Fibroblast of skin of left biceps (primary cell): ENCODE results near the gene HEPN1.

ENCODE experiments used
- DNase-seq, 2 experiments: peaks; one replicate each; pipeline ENCODE4 v3.0.0-alpha.2; 2013; ENCODE audit warnings: low read depth in 2 of 2

Gene HEPN1

DNA sequence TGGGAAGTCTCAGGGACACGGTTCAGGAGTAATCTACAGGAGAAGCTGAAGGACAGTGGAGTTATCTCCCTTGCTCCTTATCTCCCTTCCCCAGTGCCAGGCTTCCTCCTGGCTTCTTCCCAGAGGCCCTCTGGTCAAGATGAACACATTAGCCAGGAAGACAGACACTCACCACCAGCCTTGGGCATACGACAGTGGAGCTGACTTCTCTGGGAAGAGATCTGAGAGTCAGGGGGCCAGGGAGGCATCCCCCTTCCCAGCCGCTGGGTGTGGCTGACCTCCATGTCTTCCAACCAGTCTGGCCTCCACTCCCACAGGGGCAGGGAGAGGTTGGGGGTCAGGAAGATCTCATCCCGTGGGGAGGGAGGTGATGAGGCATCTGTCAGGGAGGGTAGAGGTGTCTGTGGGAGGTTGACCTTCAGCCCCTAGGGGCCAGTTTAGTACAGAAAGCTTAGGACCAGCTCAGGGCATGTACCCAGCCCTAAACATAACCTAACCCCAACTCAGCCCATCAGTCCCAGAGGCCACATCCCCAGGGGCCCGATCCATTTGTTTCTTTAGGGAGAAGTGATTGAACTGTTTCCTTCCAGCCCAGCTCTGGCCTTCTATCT lies 34.1 kb upstream of the HEPN1 start:
- DNase-seq = no peak

DNA sequence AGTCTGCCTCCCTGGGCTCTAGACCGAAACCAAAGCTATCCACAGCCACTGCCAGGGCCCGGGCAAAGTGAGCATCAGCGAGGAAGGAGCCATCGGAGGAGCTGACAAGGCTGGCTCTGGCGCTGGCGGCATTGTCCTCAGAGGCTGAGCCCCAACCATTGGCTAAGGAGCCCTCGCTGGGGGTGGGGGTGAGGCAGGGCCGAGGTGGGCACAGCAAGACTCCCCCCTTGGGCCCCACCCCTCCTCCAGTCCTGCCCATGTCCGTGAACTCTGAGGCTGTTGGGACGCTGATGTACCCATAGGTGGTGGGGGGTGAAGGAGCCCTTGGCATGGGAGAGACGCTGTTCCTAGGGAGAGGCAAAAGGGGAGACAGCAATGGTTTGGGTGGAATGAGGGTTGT lies 32.6 kb upstream of the HEPN1 start:
- DNase-seq = no peak

- DNase-seq = no peak
Observed at GRCh38 chr11:124886978-124887666, 31.9 kb upstream of the HEPN1 start.

DNA sequence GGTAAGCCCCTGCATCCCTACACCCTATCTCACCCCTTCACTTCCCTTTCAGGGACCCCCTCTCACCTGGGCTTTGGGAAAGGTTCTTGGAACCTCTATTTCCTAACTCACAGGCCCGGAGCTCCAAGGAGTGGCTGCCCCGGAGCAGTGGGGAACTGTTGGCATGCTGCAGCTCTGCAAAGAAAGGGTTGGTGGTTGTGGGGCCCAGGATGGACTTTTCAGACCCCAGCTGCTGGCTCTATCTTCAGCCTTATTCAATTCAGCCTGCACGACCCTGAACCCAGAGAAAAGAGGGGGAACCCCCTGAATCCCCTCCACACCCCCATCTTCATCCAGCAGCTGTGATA lies 31.4 kb upstream of the HEPN1 start:
- DNase-seq = no peak

- no peak for DNase-seq
Observed at GRCh38 chr11:124889191-124890091, 29.6 kb upstream of the HEPN1 start.

- DNase-seq = no peak
Observed at GRCh38 chr11:124890151-124890550, 28.9 kb upstream of the HEPN1 start.

DNA sequence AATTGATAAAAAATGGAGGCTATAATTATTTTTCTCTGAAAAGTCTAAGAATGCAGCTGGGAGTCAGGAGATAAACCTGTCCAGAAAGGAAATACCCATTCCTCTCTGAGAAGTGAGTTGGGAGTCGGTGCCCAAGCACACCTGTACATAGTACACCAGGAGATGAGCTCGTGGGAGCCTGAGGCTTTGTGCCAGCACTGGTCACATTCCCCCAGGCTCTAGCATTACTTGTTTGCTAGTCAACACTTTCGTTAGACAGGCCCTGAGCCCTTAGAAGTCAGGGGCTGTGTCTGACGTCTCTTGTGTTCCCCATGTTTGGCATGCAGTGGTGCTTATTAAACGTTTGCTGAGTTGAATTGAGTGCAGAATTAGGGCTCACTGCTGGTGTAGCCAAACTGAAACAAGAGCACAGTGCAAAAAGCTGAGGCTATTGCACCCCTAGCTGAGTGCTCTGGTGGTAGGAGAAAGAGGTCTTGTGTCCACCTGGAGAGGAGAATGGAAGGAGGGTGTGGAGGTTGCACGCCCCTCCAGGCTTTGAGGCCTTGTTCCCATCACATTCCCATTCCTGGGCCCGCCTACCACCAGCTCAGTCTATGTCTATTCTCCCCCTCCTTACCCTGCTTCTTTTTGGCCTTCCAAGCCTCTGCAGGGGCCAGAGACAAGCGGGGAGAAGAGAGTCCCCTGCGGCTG lies 28.2 kb upstream of the HEPN1 start:
- DNase-seq = no peak

- no peak for DNase-seq
Observed at GRCh38 chr11:124891373-124891861, 27.6 kb upstream of the HEPN1 start.

GRCh38 chr11:124892146-124892545 lies 26.9 kb upstream of the HEPN1 start:
- no peak for DNase-seq

- no peak for DNase-seq
Observed at GRCh38 chr11:124892750-124893454, 26.1 kb upstream of the HEPN1 start.

DNA sequence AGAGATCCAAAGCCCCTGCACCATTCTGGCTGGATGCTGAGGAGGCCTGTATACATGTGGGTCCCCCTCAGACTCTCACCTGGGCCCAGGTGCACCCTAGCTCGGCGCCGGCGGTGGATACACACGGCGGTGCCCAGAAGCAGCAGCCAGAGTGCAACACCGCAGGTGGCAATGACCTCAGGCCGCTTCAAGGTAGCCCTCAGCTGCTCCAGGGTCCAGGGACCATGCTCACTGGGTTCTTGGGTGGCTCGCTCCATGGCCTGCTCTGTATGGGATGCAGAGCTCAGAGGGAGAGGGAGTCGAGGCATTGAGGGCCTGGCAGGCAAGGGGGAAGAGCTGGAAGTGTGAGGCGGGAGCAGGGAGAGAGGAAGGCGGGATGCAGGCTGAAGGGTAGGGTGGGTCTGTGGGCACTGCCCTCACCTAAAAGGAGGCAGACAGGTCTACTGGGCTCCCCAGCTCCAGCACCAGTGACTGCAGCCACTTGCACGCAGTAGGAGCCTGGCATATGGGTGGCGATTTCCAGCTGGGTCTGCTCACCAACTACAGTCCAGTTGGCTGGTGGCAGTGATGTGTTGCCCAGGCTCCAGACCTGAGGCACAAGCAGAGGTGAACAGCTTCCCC lies 25.2 kb upstream of the HEPN1 start:
- no peak for DNase-seq

DNA sequence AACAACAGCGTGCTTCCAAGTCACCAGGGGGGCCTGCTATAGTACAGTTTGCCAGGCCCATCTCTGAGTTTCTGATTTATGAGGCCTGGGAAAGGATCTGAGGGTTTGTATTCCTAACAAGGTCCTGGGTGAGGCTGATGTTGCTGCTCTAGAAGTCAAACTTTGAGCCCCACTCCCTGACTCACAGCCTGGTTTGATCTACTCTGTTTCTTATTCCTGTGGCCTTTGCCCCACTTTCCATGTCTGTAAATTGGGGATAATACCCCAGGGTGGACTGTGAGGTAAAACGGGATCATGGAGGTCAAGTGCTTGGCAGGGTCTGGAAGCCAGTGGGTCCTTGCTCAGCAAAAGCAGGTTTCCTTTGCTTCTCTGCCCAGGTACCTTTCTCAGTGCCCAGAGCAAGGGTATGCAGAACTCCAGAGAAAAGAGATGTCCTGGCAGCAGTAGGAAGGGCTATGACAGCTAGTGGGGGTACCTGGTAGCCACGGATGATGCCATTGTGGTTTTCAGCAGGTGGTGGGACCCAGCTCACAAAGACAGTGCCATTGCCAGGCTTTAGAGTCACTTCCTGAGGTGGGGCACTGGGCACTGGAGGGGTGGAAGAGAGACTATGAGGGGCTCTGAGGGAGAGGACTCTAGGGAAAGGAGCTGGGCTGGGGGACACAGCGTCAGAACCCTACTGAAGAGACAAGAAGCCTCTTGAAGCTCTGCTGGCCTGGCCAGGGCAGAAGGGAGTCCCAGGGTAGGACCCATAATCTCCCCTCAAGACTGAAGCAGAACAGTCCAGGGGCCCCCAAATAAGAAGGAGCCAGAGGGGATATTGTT lies 24.2 kb upstream of the HEPN1 start:
- DNase-seq = no peak

DNA sequence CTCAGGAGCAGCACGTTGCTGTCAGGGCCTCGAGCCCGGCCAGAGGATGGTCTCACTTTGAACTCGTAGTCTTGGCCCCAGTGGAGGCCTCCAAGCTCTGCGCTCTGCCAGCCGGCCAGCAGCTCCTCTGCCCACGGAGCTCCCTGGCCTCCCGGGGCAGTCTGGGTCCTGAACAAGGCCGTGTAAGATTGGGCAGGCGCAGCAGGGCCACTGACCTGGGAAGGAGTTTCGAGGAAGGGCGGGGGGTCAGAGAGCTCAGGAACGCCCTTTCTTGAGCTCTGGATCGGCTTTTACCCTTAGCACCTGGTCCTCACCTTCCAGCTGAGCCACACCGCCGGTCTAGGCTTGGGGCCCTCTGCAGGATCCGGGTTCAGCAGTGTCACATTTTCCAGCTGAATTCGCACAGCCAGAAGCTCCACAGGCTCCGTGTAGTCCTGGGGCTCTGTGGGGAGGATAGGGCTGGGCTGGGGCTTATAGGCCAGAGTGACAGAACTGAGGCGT lies 23.5 kb upstream of the HEPN1 start:
- no peak for DNase-seq

DNA sequence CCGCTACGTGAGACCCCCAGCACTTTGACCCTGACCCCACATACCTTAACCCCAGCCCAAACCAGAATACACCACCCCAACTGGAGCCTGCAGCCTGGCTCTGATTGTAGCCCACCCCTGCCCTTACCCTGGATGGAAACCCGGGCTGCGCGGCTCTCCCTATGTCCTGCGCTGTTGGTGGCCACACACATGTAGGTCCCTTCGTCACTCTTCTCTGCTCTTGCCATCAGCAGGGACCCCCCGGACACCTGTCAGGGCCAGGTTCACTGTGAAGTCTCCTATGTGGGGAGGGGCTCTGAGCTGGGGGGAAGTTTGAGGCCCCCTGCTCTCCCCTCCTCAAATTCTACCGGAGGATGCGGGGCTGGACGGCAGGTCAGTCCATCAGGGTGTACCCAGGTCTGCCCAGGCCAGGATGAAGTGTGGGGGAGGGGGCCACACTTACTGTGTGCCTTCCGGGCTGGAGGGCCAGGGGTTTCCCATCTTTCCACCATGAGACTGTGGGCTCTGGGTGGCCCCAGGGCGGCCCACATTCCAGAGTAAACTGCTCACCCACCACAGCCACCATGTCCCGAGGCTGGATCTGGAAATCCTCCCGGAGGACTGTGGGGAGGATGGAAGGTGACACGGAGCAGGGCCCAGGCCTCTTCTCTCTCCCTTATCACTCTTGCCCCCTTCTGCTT lies 22.8 kb upstream of the HEPN1 start:
- no peak for DNase-seq

- DNase-seq = no peak
Observed at GRCh38 chr11:124896821-124897391, 22.1 kb upstream of the HEPN1 start.

- DNase-seq = no peak
Observed at GRCh38 chr11:124897674-124898262, 21.3 kb upstream of the HEPN1 start, which contains the start of gene ROBO4. Gene ROBO4 (minus strand): TSS chr11:124897865. CDS start chr11:124897795, 70 bp downstream.

- DNase-seq = peak; percentile 76 to 79
Observed at GRCh38 chr11:124898263-124898680, 20.8 kb upstream of the HEPN1 start.

- DNase-seq = peak; percentile 38 to 50
Observed at GRCh38 chr11:124898711-124899110, 20.3 kb upstream of the HEPN1 start.
